ENCODE results near the gene CDC42BPA. TPM values are rescaled to one million over a fixed set of nuclear protein-coding genes. Genes with fewer than 3 reads are reported as not detected.

CDC42BPA gene
- polyA plus RNA-seq, 1 donor from 2014 or later = 22.9 TPM

DNA sequence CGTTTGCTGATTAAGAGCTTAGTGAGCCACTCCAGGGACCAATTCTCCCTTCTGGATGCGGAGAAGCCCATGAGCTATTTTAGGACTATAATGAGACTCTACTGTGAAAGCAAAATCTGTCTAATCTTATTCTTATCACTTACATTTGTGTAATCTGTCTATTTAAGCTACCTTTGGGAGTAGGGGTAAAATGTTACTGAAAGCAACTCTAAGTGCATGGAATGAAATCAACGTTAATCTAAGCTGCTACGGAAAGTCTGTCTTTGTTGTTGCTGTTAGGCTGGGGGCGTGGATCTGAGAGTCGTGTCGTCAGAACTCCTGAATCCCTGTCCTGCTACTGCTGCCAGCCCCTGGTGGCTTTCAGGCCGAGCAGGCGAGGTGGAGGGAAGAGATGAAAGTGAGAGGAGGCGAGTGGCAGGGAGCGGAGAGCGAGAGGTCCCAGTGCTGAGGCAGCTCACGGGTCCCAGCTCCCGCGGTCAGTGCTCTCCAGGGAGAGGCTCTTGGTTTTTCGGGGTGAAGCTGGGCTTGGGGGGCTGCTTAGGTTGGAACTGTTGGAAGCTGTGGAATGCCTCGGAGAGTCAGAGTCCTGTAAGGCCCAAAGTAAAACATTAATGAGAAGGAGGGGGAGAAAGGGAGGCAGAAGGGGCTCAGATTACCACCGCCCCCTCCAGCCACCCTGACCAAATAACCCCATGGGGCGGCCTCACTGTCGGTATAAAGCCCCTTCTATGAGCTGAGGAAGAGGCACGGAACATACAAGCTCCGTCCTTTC, 324.3 kb downstream of the CDC42BPA start:
- H3K27me3 ChIP-seq (ENCODE audit: insufficient read depth, low read depth, low read length) = no peaks in the 10 kb centered on the region
- H3K9ac ChIP-seq (ENCODE audit: low read length) = peak overlapping the region; percentile 26
- no peaks in the 10 kb centered on the region for H3K79me2 ChIP-seq (replicated peaks; ENCODE audit: insufficient read depth, low read length)
- no peak overlapping the region for H2AFZ ChIP-seq (ENCODE audit: low read depth, low read length)
- H3K27ac ChIP-seq (ENCODE audit: low read length) = peak overlapping the region; percentile 59
- no peaks in the 10 kb centered on the region for H3F3A ChIP-seq (ENCODE audit: insufficient read depth, low read length, poor library complexity, severe bottlenecking)
- TF ChIP-seq SMC3 (conservative IDR thresholded peaks at IDR 0.05; ENCODE audit: poor library complexity) (no peak), RAD21 (conservative IDR thresholded peaks at IDR 0.05) (no peak), MXI1 (conservative IDR thresholded peaks at IDR 0.05; ENCODE audit: poor library complexity, severe bottlenecking) (no peak), EP300 (conservative IDR thresholded peaks at IDR 0.05; ENCODE audit: poor library complexity, severe bottlenecking) (no peak), POLR2AphosphoS5 (IDR thresholded peaks at IDR 0.05) (peak; percentile 8)
- TF ChIP-seq, protein P1, sequence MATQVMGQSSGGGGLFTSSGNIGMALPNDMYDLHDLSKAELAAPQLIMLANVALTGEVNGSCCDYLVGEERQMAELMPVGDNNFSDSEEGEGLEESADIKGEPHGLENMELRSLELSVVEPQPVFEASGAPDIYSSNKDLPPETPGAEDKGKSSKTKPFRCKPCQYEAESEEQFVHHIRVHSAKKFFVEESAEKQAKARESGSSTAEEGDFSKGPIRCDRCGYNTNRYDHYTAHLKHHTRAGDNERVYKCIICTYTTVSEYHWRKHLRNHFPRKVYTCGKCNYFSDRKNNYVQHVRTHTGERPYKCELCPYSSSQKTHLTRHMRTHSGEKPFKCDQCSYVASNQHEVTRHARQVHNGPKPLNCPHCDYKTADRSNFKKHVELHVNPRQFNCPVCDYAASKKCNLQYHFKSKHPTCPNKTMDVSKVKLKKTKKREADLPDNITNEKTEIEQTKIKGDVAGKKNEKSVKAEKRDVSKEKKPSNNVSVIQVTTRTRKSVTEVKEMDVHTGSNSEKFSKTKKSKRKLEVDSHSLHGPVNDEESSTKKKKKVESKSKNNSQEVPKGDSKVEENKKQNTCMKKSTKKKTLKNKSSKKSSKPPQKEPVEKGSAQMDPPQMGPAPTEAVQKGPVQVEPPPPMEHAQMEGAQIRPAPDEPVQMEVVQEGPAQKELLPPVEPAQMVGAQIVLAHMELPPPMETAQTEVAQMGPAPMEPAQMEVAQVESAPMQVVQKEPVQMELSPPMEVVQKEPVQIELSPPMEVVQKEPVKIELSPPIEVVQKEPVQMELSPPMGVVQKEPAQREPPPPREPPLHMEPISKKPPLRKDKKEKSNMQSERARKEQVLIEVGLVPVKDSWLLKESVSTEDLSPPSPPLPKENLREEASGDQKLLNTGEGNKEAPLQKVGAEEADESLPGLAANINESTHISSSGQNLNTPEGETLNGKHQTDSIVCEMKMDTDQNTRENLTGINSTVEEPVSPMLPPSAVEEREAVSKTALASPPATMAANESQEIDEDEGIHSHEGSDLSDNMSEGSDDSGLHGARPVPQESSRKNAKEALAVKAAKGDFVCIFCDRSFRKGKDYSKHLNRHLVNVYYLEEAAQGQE (IDR thresholded peaks at IDR 0.05; ENCODE audit: borderline replicate concordance) = no peak
- H3K4me2 ChIP-seq (ENCODE audit: low read length) = no peak overlapping the region
- H3K9me3 ChIP-seq (ENCODE audit: low read length) = no peaks in the 10 kb centered on the region
- no peaks in the 10 kb centered on the region for H3K36me3 ChIP-seq (ENCODE audit: insufficient read depth, low read length)
- peak overlapping the region; percentile 17 for H3K4me3 ChIP-seq (ENCODE audit: low read length)
- no peaks in the 10 kb centered on the region for H3K9me2 ChIP-seq (ENCODE audit: insufficient read depth, low read length)
- no peaks in the 10 kb centered on the region for H4K20me1 ChIP-seq (ENCODE audit: insufficient read depth)

DNA sequence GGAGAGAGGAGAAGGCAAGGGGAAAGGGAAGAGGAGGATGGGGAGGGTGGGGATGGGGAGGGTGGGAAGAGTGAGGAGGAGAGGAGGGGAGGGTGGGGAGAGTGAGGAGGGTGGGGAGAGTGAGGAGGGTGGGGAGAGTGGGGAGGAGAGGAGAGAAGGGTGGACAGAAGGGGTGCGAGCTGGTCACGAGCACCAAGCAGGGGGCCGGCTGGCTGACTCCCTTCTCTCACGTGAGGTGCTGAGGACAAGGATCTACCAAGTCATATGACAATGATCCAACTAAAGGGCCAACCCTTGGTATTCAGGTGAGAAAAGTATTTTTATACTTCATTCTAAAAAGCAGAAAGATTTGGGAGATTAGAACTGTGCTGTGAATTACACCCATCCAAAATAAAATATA, 326.4 kb downstream of the CDC42BPA start:
- no peaks in the 10 kb centered on the region for H3F3A ChIP-seq (ENCODE audit: insufficient read depth, low read length, poor library complexity, severe bottlenecking)
- H3K79me2 ChIP-seq (replicated peaks; ENCODE audit: insufficient read depth, low read length) = no peaks in the 10 kb centered on the region
- no peaks in the 10 kb centered on the region for H3K36me3 ChIP-seq (ENCODE audit: insufficient read depth, low read length)
- TF ChIP-seq, protein P2, sequence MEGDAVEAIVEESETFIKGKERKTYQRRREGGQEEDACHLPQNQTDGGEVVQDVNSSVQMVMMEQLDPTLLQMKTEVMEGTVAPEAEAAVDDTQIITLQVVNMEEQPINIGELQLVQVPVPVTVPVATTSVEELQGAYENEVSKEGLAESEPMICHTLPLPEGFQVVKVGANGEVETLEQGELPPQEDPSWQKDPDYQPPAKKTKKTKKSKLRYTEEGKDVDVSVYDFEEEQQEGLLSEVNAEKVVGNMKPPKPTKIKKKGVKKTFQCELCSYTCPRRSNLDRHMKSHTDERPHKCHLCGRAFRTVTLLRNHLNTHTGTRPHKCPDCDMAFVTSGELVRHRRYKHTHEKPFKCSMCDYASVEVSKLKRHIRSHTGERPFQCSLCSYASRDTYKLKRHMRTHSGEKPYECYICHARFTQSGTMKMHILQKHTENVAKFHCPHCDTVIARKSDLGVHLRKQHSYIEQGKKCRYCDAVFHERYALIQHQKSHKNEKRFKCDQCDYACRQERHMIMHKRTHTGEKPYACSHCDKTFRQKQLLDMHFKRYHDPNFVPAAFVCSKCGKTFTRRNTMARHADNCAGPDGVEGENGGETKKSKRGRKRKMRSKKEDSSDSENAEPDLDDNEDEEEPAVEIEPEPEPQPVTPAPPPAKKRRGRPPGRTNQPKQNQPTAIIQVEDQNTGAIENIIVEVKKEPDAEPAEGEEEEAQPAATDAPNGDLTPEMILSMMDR (IDR thresholded peaks at IDR 0.05; ENCODE audit: poor library complexity, severe bottlenecking) = no peak
- no peak for TF ChIP-seq EP300 (conservative IDR thresholded peaks at IDR 0.05; ENCODE audit: poor library complexity, severe bottlenecking)
- TF ChIP-seq, protein P1 (IDR thresholded peaks at IDR 0.05; ENCODE audit: borderline replicate concordance) = no peak
- no peak for TF ChIP-seq EZH2 (IDR thresholded peaks at IDR 0.05; ENCODE audit: borderline replicate concordance, insufficient read depth, low read length, poor library complexity, severe bottlenecking)
- TF ChIP-seq MXI1 (conservative IDR thresholded peaks at IDR 0.05; ENCODE audit: poor library complexity, severe bottlenecking) = no peak
- no peak for TF ChIP-seq RAD21 (conservative IDR thresholded peaks at IDR 0.05)
- TF ChIP-seq SMC3 (conservative IDR thresholded peaks at IDR 0.05; ENCODE audit: poor library complexity) = no peak
- no peak for TF ChIP-seq POLR2AphosphoS5 (IDR thresholded peaks at IDR 0.05)
- no peak for TF ChIP-seq TAF1 (IDR thresholded peaks at IDR 0.05; ENCODE audit: low read depth)
- no peaks in the 10 kb centered on the region for H3K27me3 ChIP-seq (ENCODE audit: insufficient read depth, low read depth, low read length)
- no peak overlapping the region for H3K27ac ChIP-seq (ENCODE audit: low read length)
- H3K9me3 ChIP-seq (ENCODE audit: low read length) = no peaks in the 10 kb centered on the region
- H3K4me3 ChIP-seq (ENCODE audit: low read length) = no peak overlapping the region
- H4K20me1 ChIP-seq (ENCODE audit: insufficient read depth) = no peaks in the 10 kb centered on the region
- H3K9ac ChIP-seq (ENCODE audit: low read length) = no peak overlapping the region
- no peak overlapping the region for H3K4me2 ChIP-seq (ENCODE audit: low read length)
- H2AFZ ChIP-seq (ENCODE audit: low read depth, low read length) = no peak overlapping the region
- no peaks in the 10 kb centered on the region for H3K9me2 ChIP-seq (ENCODE audit: insufficient read depth, low read length)
